ENCODE measurements around the gene DNALI1.

Gene DNALI1

DNA sequence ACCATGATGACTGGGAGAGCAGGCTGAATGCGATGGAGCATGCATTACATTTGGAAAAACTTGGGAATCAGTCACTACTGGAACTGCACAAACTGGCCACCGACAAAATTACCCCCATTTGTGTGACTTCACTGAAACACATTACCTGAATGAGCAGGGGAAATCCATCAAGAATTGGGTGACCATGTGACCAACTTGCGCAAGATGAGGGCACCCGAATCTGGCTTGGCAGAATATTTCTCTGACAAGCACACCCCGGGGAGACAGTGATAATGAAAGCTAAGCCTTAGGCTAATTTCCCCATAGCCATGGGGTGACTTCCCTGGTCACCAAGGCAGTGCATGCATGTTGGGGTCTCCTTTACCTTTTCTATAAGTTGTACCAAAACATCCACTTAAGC, 11.7 kb upstream of the DNALI1 start:
- Histone ChIP-seq H4K20me1 (ENCODE audit: control insufficient read depth, insufficient read depth, low read depth, low read length) (no peaks in the 10 kb centered on the region), H3F3A (ENCODE audit: control insufficient read depth, insufficient read depth) (no peaks in the 10 kb centered on the region), H3K9me3 (ENCODE audit: control insufficient read depth, insufficient read depth, low read length) (no peaks in the 10 kb centered on the region), H3K4me1 (ENCODE audit: control insufficient read depth, low read length) (no peaks in the 10 kb centered on the region), H3K36me3 (ENCODE audit: control insufficient read depth, low read length) (peaks cover 65% of the 10 kb centered on the region), H3K4me3 (ENCODE audit: low read length) (no peak overlapping the region), H3K27ac (ENCODE audit: low read depth, low read length) (no peak overlapping the region), H3K4me2 (ENCODE audit: low read length) (no peak overlapping the region), H3K27me3 (ENCODE audit: control insufficient read depth, low read length) (no peaks in the 10 kb centered on the region), H3K9me2 (replicated peaks; ENCODE audit: control insufficient read depth, low read length) (no peaks in the 10 kb centered on the region), H3K79me2 (ENCODE audit: control insufficient read depth, low read length) (peaks cover 14% of the 10 kb centered on the region)
- TF ChIP-seq, protein P1, sequence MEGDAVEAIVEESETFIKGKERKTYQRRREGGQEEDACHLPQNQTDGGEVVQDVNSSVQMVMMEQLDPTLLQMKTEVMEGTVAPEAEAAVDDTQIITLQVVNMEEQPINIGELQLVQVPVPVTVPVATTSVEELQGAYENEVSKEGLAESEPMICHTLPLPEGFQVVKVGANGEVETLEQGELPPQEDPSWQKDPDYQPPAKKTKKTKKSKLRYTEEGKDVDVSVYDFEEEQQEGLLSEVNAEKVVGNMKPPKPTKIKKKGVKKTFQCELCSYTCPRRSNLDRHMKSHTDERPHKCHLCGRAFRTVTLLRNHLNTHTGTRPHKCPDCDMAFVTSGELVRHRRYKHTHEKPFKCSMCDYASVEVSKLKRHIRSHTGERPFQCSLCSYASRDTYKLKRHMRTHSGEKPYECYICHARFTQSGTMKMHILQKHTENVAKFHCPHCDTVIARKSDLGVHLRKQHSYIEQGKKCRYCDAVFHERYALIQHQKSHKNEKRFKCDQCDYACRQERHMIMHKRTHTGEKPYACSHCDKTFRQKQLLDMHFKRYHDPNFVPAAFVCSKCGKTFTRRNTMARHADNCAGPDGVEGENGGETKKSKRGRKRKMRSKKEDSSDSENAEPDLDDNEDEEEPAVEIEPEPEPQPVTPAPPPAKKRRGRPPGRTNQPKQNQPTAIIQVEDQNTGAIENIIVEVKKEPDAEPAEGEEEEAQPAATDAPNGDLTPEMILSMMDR (IDR thresholded peaks at IDR 0.05; ENCODE audit: low read depth, low read length, poor library complexity, severe bottlenecking) = no peak
- TF ChIP-seq EZH2phosphoT487 (IDR thresholded peaks at IDR 0.05; ENCODE audit: borderline replicate concordance, low read length) = no peak

- Histone ChIP-seq H3F3A (ENCODE audit: control insufficient read depth, insufficient read depth) (no peaks in the 10 kb centered on the region), H3K9me3 (ENCODE audit: control insufficient read depth, insufficient read depth, low read length) (no peaks in the 10 kb centered on the region), H3K79me2 (ENCODE audit: control insufficient read depth, low read length) (peaks cover 47% of the 10 kb centered on the region), H3K4me3 (ENCODE audit: low read length) (no peak overlapping the region), H3K9me2 (replicated peaks; ENCODE audit: control insufficient read depth, low read length) (no peaks in the 10 kb centered on the region), H3K27me3 (ENCODE audit: control insufficient read depth, low read length) (no peaks in the 10 kb centered on the region), H3K4me1 (ENCODE audit: control insufficient read depth, low read length) (peaks cover 12% of the 10 kb centered on the region), H3K4me2 (ENCODE audit: low read length) (no peak overlapping the region), H3K27ac (ENCODE audit: low read depth, low read length) (no peak overlapping the region), H3K36me3 (ENCODE audit: control insufficient read depth, low read length) (peaks cover 64% of the 10 kb centered on the region), H4K20me1 (ENCODE audit: control insufficient read depth, insufficient read depth, low read depth, low read length) (no peaks in the 10 kb centered on the region; the same call in 1 of the 2 replicates)
- TF ChIP-seq, protein P1 (IDR thresholded peaks at IDR 0.05; ENCODE audit: low read depth, low read length, poor library complexity, severe bottlenecking) = no peak
- TF ChIP-seq EZH2phosphoT487 (IDR thresholded peaks at IDR 0.05; ENCODE audit: borderline replicate concordance, low read length) = no peak
These were observed 7.4 kb upstream of the DNALI1 start for GRCh38 chr1:37549341-37549740.

- H3K4me2 ChIP-seq (ENCODE audit: low read length) = peak overlapping the region; percentile 69
- peaks cover 34% of the 10 kb centered on the region for H3K36me3 ChIP-seq (ENCODE audit: control insufficient read depth, low read length)
- H3K4me3 ChIP-seq (ENCODE audit: low read length) = peak overlapping the region; percentile 86
- no peak overlapping the region; the same call in 1 of the 2 replicates for H3K27ac ChIP-seq (ENCODE audit: low read depth, low read length)
- no peaks in the 10 kb centered on the region for H3K9me2 ChIP-seq (replicated peaks; ENCODE audit: control insufficient read depth, low read length)
- no peak for TF ChIP-seq EZH2phosphoT487 (IDR thresholded peaks at IDR 0.05; ENCODE audit: borderline replicate concordance, low read length)
- H3K79me2 ChIP-seq (ENCODE audit: control insufficient read depth, low read length) = peaks cover 42% of the 10 kb centered on the region
- no peaks in the 10 kb centered on the region for H3K27me3 ChIP-seq (ENCODE audit: control insufficient read depth, low read length)
- H4K20me1 ChIP-seq (ENCODE audit: control insufficient read depth, insufficient read depth, low read depth, low read length) = no peaks in the 10 kb centered on the region; the same call in 1 of the 2 replicates
- peaks cover 18% of the 10 kb centered on the region for H3K4me1 ChIP-seq (ENCODE audit: control insufficient read depth, low read length)
- no peaks in the 10 kb centered on the region for H3F3A ChIP-seq (ENCODE audit: control insufficient read depth, insufficient read depth)
- peaks cover 6% of the 10 kb centered on the region; the same call in 1 of the 2 replicates for H3K9me3 ChIP-seq (ENCODE audit: control insufficient read depth, insufficient read depth, low read length)
These were observed 3.2 kb upstream of the DNALI1 start for GRCh38 chr1:37553598-37553926.

DNA sequence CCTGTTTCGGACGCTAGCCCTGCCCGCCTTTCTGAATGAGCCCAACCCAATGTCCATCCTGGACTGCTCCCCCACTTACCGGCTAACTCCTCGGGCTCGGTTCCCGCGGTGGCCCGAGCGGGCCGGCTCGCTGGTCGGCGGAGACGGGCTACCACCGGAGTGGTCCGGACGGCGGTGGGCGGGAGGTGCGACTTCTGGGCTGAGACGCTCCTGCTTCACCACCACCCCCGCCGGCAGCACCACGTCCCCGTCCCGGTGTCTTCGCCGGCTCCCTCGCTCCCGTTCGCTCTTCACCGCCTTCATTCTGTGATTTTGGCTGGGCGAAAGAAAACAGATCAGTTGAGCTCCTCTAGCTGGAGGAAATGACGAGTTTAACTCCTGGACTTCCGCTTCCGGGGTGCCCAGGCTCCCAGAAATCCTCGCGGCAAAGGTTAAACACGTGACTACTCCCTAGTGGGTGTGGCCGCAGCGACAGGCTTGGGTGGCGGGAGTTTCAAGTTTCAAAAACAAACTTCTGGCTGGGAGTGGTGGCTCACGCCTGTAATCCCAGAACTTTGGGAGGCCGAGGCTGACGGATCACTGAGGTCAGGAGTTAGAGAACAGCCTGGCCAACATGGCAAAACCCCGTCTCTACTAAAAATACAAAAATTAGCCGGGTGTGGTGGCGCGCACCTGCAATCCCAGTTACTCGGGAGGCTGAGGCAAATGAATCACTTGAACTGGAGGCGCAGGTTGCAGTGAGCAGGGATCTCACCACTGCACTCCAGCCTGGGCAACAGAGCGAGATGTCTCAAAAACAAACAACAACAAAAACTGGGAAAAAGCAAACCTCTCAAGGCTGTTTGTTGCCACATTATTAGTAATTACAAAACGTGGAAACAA, 2.6 kb upstream of the DNALI1 start, which contains the start of gene SNIP1:
Gene SNIP1, minus strand, starts transcription at position 367 of the 882 bp plus-strand sequence. Its CDS starts 64 bp downstream, at position 303.
- Histone ChIP-seq H3K4me3 (ENCODE audit: low read length) (peak within 1 kb of the TSS; percentile 86), H3K79me2 (ENCODE audit: control insufficient read depth, low read length) (peaks cover 42% of the 10 kb centered on the region), H3K27ac (ENCODE audit: low read depth, low read length) (peak within 1 kb of the TSS; percentile 18), H3K9me3 (ENCODE audit: control insufficient read depth, insufficient read depth, low read length) (peaks cover 6% of the 10 kb centered on the region; the same call in 1 of the 2 replicates), H3K4me1 (ENCODE audit: control insufficient read depth, low read length) (peaks cover 18% of the 10 kb centered on the region), H3K36me3 (ENCODE audit: control insufficient read depth, low read length) (peaks cover 29% of the 10 kb centered on the region), H4K20me1 (ENCODE audit: control insufficient read depth, insufficient read depth, low read depth, low read length) (no peaks in the 10 kb centered on the region; the same call in 1 of the 2 replicates), H3F3A (ENCODE audit: control insufficient read depth, insufficient read depth) (no peaks in the 10 kb centered on the region), H3K4me2 (ENCODE audit: low read length) (peak within 1 kb of the TSS; percentile 69), H3K9me2 (replicated peaks; ENCODE audit: control insufficient read depth, low read length) (no peaks in the 10 kb centered on the region), H3K27me3 (ENCODE audit: control insufficient read depth, low read length) (no peaks in the 10 kb centered on the region)
- no peak for TF ChIP-seq EZH2phosphoT487 (IDR thresholded peaks at IDR 0.05; ENCODE audit: borderline replicate concordance, low read length)
- TF ChIP-seq, protein P1 (IDR thresholded peaks at IDR 0.05; ENCODE audit: low read depth, low read length, poor library complexity, severe bottlenecking) = no peak

Measured in DOHH2 (cell line).